Caco-2 (cell line): Measurements from ENCODE around the gene EMD. TPM values are rescaled to one million over a fixed set of nuclear protein-coding genes. Genes with fewer than 3 reads are reported as not detected.

Experiments used
- BruUV-seq: library from RNA; stranded (reverse); fragments of 400-500 nt; replicated peaks from 2 replicates; lab custom pipeline; 2021; lab: Mats Ljungman, UMichigan
- CTCF ChIA-PET: fragments of 300-600 bp; sonication (Branson Sonifier 250); formaldehyde crosslinking; loops from one replicate; lab custom pipeline; 2022; ENCODE audit warnings: antibody characterized with exemption; lab: Charles Lee
- POLR2A ChIA-PET: fragments of 300-600 bp; sonication (Branson Sonifier 250); formaldehyde crosslinking; loops from one replicate; lab custom pipeline; 2022; ENCODE audit warnings: antibody characterized with exemption; lab: Charles Lee
- DNase-seq, 2 experiments: peaks; one replicate each; pipeline versions ENCODE4 v3.0.0 to v3.0.0-alpha.2; 2020 to 2022
- H3K27me3 ChIP-seq: replicated peaks from 2 replicates; pipeline ENCODE4 v1.6.0; 2011; ENCODE audit warnings: low read length; ENCODE audit not compliant: control insufficient read depth, insufficient read depth
- H3K36me3 ChIP-seq: 2 replicates; pipeline ENCODE4 v1.5.1; 2011; ENCODE audit warnings: low read length; ENCODE audit not compliant: control insufficient read depth, insufficient read depth
- H3K4me1 ChIP-seq: fragments of 250-450 bp; sonication (Bioruptor Pico); 2 replicates; pipeline ENCODE4 v1.5.1; 2020; ENCODE audit warnings: mild to moderate bottlenecking
- H3K4me3 ChIP-seq: 2 replicates; pipeline ENCODE4 v1.5.1; 2011; ENCODE audit warnings: low read depth, mild to moderate bottlenecking, control low read depth, low read length
- H3K9me3 ChIP-seq: fragments of 250-450 bp; sonication (Bioruptor Pico); 2 replicates; pipeline ENCODE4 v1.5.1; 2020; ENCODE audit warnings: mild to moderate bottlenecking, moderate library complexity
- H3K27ac Mint-ChIP-seq: one replicate; pipeline ENCODE4 v1.8.0; 2022; ENCODE audit warnings: mixed read lengths; ENCODE audit not compliant: unreplicated experiment
- H3K27me3 Mint-ChIP-seq: one replicate; pipeline ENCODE4 v1.8.0; 2022; ENCODE audit warnings: mixed read lengths; ENCODE audit not compliant: insufficient read depth, unreplicated experiment
- H3K36me3 Mint-ChIP-seq: one replicate; pipeline ENCODE4 v1.8.0; 2022; ENCODE audit warnings: mild to moderate bottlenecking, mixed read lengths; ENCODE audit not compliant: insufficient read depth, unreplicated experiment
- H3K4me1 Mint-ChIP-seq: one replicate; pipeline ENCODE4 v1.8.0; 2022; ENCODE audit warnings: low read depth, mixed read lengths; ENCODE audit not compliant: unreplicated experiment
- H3K4me3 Mint-ChIP-seq: one replicate; pipeline ENCODE4 v1.8.0; 2022; ENCODE audit warnings: mild to moderate bottlenecking, moderate library complexity, mixed read lengths; ENCODE audit not compliant: unreplicated experiment
- H3K9me3 Mint-ChIP-seq: one replicate; pipeline ENCODE4 v1.8.0; 2022; ENCODE audit warnings: mixed read lengths; ENCODE audit not compliant: unreplicated experiment
- CTCF ChIP-seq, 2 experiments: fragments of 200-600 bp in 1 of 2; IDR thresholded peaks; 1 replicate in 1 of 2; 2 replicates in 1 of 2; pipeline versions ENCODE4 v1.5.1 to v1.8.0; 2011 to 2022; ENCODE audit warnings: antibody characterized with exemption in 1 of 2, control low read depth in 1 of 2, inconsistent platforms in 1 of 2, low read depth in 1 of 2, low read length in 1 of 2, mild to moderate bottlenecking in 1 of 2, moderate library complexity in 1 of 2; ENCODE audit not compliant: insufficient read depth in 1 of 2, severe bottlenecking in 1 of 2, unreplicated experiment in 1 of 2
- intact Hi-C: fragments of 100-400 bp; cut with micrococcal nuclease; formaldehyde crosslinking; loops from one replicate; pipeline ENCODE4 v1.10.0; 2022; ENCODE audit not compliant: unreplicated experiment
- total RNA-seq: library from RNA; stranded (reverse); gene quantifications from 2 replicates; pipeline ENCODE4 v1.2.3, GENCODE V29; 2022

Gene EMD
- total RNA-seq, 1 experiment from 2014 or later, result 70.1 TPM

- POLR2A ChIA-PET, result no interaction called here
- Histone ChIP-seq H3K9me3 (no peaks in the 10 kb centered on the region), H3K27me3 (no peaks in the 10 kb centered on the region), H3K4me1 (no peaks in the 10 kb centered on the region), H3K36me3 (no peaks in the 10 kb centered on the region), H3K4me3 (no peak overlapping the region)
- Mint-ChIP-seq H3K9me3 (no peaks in the 10 kb centered on the region), H3K36me3 (no peaks in the 10 kb centered on the region), H3K27ac (no peak overlapping the region), H3K4me3 (no peak overlapping the region), H3K4me1 (no peaks in the 10 kb centered on the region), H3K27me3 (no peaks in the 10 kb centered on the region)
- no peak for DNase-seq
- no peak for TF ChIP-seq CTCF (IDR thresholded peaks at IDR 0.05; ENCODE audit: insufficient read depth in 1 of 2, low read depth in 1 of 2, low read length in 1 of 2, severe bottlenecking in 1 of 2, unreplicated experiment in 1 of 2)
- CTCF ChIA-PET, result no interaction called here
- intact Hi-C loops, result no loop called here
- BruUV-seq, result no TSS peak
These were observed 40.1 kb downstream of the EMD start for GRCh38 chrX:154419189-154419588.

- H3K4me3 Mint-ChIP-seq, result no peak overlapping the region
- no peaks in the 10 kb centered on the region for H3K4me1 Mint-ChIP-seq
- CTCF ChIA-PET, result no interaction called here
- POLR2A ChIA-PET, result no interaction called here
- intact Hi-C loops, result no loop called here
- Histone ChIP-seq H3K4me1 (no peaks in the 10 kb centered on the region), H3K4me3 (no peak overlapping the region), H3K27me3 (no peaks in the 10 kb centered on the region), H3K36me3 (no peaks in the 10 kb centered on the region), H3K9me3 (no peaks in the 10 kb centered on the region)
- no TSS peak for BruUV-seq
- no peak for DNase-seq
- H3K9me3 Mint-ChIP-seq, result no peaks in the 10 kb centered on the region
- no peak overlapping the region for H3K27ac Mint-ChIP-seq
- H3K27me3 Mint-ChIP-seq, result no peaks in the 10 kb centered on the region
- no peak for TF ChIP-seq CTCF (IDR thresholded peaks at IDR 0.05; ENCODE audit: insufficient read depth in 1 of 2, low read depth in 1 of 2, low read length in 1 of 2, severe bottlenecking in 1 of 2, unreplicated experiment in 1 of 2)
- no peaks in the 10 kb centered on the region for H3K36me3 Mint-ChIP-seq
These were observed 40.8 kb downstream of the EMD start for GRCh38 chrX:154419688-154420401.

- BruUV-seq, result no TSS peak
- Mint-ChIP-seq H3K27me3 (no peaks in the 10 kb centered on the region), H3K36me3 (no peaks in the 10 kb centered on the region), H3K9me3 (no peaks in the 10 kb centered on the region), H3K27ac (no peak overlapping the region), H3K4me1 (no peaks in the 10 kb centered on the region), H3K4me3 (no peak overlapping the region)
- H3K27me3 ChIP-seq, result no peaks in the 10 kb centered on the region
- no peaks in the 10 kb centered on the region for H3K9me3 ChIP-seq
- no peak for DNase-seq
- H3K4me1 ChIP-seq, result no peaks in the 10 kb centered on the region
- ChIA-PET POLR2A (no interaction called here), CTCF (no interaction called here)
- H3K36me3 ChIP-seq, result no peaks in the 10 kb centered on the region
- intact Hi-C loops, result no loop called here
- H3K4me3 ChIP-seq, result no peak overlapping the region
- no peak for TF ChIP-seq CTCF (IDR thresholded peaks at IDR 0.05; ENCODE audit: insufficient read depth in 1 of 2, low read depth in 1 of 2, low read length in 1 of 2, severe bottlenecking in 1 of 2, unreplicated experiment in 1 of 2)
These were observed 41.3 kb downstream of the EMD start for GRCh38 chrX:154420402-154420756.
